NCI-H1436 (cell line): ENCODE results near the gene TBC1D2B.

Source experiments
- DNase-seq: peaks from one replicate; lab custom pipeline; 2025; lab: John Stamatoyannopoulos, UW

TBC1D2B gene

GRCh38 chr15:78072080-78072892, 5.2 kb downstream of the TBC1D2B start:
- no peak for DNase-seq

- DNase-seq, result no peak
Observed at GRCh38 chr15:78071383-78071782, 6.1 kb downstream of the TBC1D2B start.

- DNase-seq, result no peak
Observed at GRCh38 chr15:78070049-78070700, 7.3 kb downstream of the TBC1D2B start.

- DNase-seq, result no peak
Observed at GRCh38 chr15:78069462-78070029, 8.0 kb downstream of the TBC1D2B start.

- DNase-seq, result no peak
Observed at GRCh38 chr15:78069052-78069414, 8.5 kb downstream of the TBC1D2B start.

GRCh38 chr15:78067328-78068228, 9.9 kb downstream of the TBC1D2B start:
- no peak for DNase-seq

GRCh38 chr15:78065973-78066946, 11.3 kb downstream of the TBC1D2B start:
- DNase-seq, result no peak

- no peak for DNase-seq
Observed at GRCh38 chr15:78065284-78065872, 12.1 kb downstream of the TBC1D2B start.

GRCh38 chr15:78064544-78064943, 13.0 kb downstream of the TBC1D2B start:
- DNase-seq, result no peak

GRCh38 chr15:78063970-78064385, 13.5 kb downstream of the TBC1D2B start:
- no peak for DNase-seq

GRCh38 chr15:78063217-78063616, 14.3 kb downstream of the TBC1D2B start:
- DNase-seq, result no peak

GRCh38 chr15:78061963-78062427, 15.5 kb downstream of the TBC1D2B start:
- DNase-seq, result peak; percentile 4

- no peak for DNase-seq
Observed at GRCh38 chr15:78060232-78060631, 17.3 kb downstream of the TBC1D2B start.

- DNase-seq, result no peak
Observed at GRCh38 chr15:78059110-78059839, 18.2 kb downstream of the TBC1D2B start.

- no peak for DNase-seq
Observed at GRCh38 chr15:78058401-78058935, 19.0 kb downstream of the TBC1D2B start.

- no peak for DNase-seq
Observed at GRCh38 chr15:78057803-78058202, 19.7 kb downstream of the TBC1D2B start.

GRCh38 chr15:78056714-78057269, 20.7 kb downstream of the TBC1D2B start:
- DNase-seq, result no peak

- no peak for DNase-seq
Observed at GRCh38 chr15:78055919-78056713, 21.4 kb downstream of the TBC1D2B start.
